ENCODE measurements around the gene ADCY4. TPM values are rescaled to one million over a fixed set of nuclear protein-coding genes. Genes with fewer than 3 reads are reported as not detected.

ADCY4 gene
- total and polyA plus RNA-seq, 2 of the 13 experiments (the other 11 are each of a cell fraction or from before 2014, with no cell fraction given), result 0.03 TPM; not detected in 1

GRCh38 chr14:24310265-24310645 is 24.6 kb downstream of the ADCY4 start (continued):
- no peak for TF ChIP-seq ARID5B (CRISPR knock-in tag; IDR thresholded peaks at IDR 0.05)
- TF ChIP-seq ZNF883 (CRISPR knock-in tag; IDR thresholded peaks at IDR 0.05; ENCODE audit: not compliant biosample characterization), result peak; percentile 48
- peak; percentile 23; the same call in 1 of the 2 replicates for TF ChIP-seq POLR2AphosphoS5 (IDR thresholded peaks at IDR 0.05; ENCODE audit: low read depth, low read length)
- TF ChIP-seq FOXO1 (CRISPR knock-in tag; IDR thresholded peaks at IDR 0.05), result peak; percentile 47; the same call in 1 of the 2 replicates
- TF ChIP-seq ZNF556 (CRISPR knock-in tag; IDR thresholded peaks at IDR 0.05; ENCODE audit: borderline replicate concordance), result 0 out of 2 replicates have a peak, but pooled peaks have one; percentile 11
- TF ChIP-seq ZNF33B (CRISPR knock-in tag; IDR thresholded peaks at IDR 0.05), result 0 out of 2 replicates have a peak, but pooled peaks have one; percentile 40
- no peak for TF ChIP-seq FOXP1 (IDR thresholded peaks at IDR 0.05)
- no peak for TF ChIP-seq FOXP1 (CRISPR knock-in tag; IDR thresholded peaks at IDR 0.05)
- TF ChIP-seq HIVEP1 (CRISPR knock-in tag; IDR thresholded peaks at IDR 0.05), result 0 out of 2 replicates have a peak, but pooled peaks have one; percentile 35
- TF ChIP-seq ZNF724P (CRISPR knock-in tag; IDR thresholded peaks at IDR 0.05; ENCODE audit: borderline replicate concordance), result 0 out of 2 replicates have a peak, but pooled peaks have one; percentile 60
- TF ChIP-seq THAP9 (CRISPR knock-in tag; IDR thresholded peaks at IDR 0.05; ENCODE audit: borderline replicate concordance), result 0 out of 2 replicates have a peak, but pooled peaks have one; percentile 9
- TF ChIP-seq MTA1 (CRISPR knock-in tag; IDR thresholded peaks at IDR 0.05; ENCODE audit: borderline replicate concordance), result 0 out of 2 replicates have a peak, but pooled peaks have one; percentile 18
- TF ChIP-seq DR1 (CRISPR knock-in tag; IDR thresholded peaks at IDR 0.05), result no peak
- 0 out of 2 replicates have a peak, but pooled peaks have one; percentile 58 for TF ChIP-seq POLR2AphosphoS2 (IDR thresholded peaks at IDR 0.05; ENCODE audit: low read depth, low read length)

Data from HepG2 (cell line).